HG02588 (cell line): Measurements from ENCODE around the gene SINHCAF.

Experiments used
- ATAC-seq: cut with Tn5 transposase; IDR thresholded peaks from one replicate; pipeline ENCODE4 v1.9.1; 2021; ENCODE audit warnings: mild to moderate bottlenecking, moderate library complexity; ENCODE audit not compliant: unreplicated experiment

Gene SINHCAF

GRCh38 chr12:31234955-31235867 lies 90.7 kb downstream of the SINHCAF start:
- ATAC-seq, result no peak

- no peak for ATAC-seq
Observed at GRCh38 chr12:31234053-31234840, 91.7 kb downstream of the SINHCAF start.

- ATAC-seq, result no peak
Observed at GRCh38 chr12:31233061-31233730, 92.8 kb downstream of the SINHCAF start.

DNA sequence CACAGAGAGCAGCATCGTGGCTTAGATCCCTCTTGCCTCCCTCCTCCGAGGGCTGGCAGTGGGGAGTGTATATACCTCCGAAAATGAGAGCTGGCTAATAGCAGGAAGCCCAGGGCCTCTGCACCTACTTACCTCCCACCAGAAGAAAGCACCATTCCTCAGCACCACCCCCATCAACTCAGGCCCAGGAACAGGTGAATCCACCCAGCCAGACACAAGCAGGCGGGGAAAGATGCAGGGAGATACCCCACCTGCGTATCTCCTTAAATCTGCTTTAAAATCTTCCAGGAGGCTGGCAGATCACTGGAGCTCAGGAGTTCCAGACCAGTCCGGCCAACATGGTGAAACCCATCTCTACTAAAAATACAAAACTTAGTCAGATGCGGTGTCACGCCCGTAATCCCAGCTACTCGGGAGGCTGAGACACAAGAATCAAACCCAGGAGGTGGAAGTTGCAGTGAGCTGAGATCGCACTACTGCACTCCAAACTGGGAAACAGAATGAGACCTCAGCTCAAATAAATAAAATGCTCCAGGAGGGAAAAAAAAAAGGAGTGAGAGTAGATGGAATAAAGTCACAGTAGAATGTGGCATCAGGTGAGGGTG lies 93.5 kb downstream of the SINHCAF start:
- no peak for ATAC-seq

DNA sequence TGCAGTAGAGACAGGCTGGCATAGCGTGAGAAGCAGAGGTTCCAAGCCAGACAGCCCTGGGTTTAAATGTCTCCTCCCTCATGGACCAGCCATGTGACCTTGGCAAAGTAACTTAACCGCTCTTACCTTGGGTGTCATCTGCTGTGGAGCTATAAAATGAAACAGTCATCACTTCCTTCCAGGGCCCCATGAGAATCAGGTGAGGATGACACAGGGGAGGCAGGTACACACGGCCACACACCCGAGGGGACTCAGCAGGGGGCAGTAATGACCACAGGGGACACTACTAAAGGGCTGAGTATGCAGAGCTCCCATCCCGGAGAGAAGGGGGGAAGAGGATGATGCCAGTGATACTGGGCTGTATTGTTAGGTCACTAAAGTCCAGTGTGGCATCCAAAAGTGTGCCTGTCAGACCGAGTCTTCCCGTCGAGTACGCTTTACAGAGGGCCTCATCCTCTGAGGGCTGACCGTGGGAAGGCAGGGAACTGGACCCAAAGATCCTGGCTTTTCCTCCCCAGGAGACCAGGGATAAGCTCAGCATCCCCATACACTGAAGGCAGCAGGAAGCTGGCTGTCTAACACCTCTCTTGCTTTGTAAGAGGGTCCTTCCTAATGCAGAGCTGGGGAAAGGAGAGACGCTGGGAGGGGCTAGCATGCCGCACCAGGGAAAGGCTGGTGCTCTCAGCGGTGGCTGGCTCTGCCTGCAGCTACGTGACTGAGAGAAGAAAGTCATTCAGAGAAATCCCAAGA lies 94.2 kb downstream of the SINHCAF start:
- no peak for ATAC-seq
